ENCODE results near the gene STUM.

- no peak for TF ChIP-seq EZH2 (IDR thresholded peaks at IDR 0.05; ENCODE audit: low read depth, unreplicated experiment)
- no peak for TF ChIP-seq CTCF (conservative IDR thresholded peaks at IDR 0.05; ENCODE audit: low read depth in 2 of 2)
- TF ChIP-seq, protein P1, sequence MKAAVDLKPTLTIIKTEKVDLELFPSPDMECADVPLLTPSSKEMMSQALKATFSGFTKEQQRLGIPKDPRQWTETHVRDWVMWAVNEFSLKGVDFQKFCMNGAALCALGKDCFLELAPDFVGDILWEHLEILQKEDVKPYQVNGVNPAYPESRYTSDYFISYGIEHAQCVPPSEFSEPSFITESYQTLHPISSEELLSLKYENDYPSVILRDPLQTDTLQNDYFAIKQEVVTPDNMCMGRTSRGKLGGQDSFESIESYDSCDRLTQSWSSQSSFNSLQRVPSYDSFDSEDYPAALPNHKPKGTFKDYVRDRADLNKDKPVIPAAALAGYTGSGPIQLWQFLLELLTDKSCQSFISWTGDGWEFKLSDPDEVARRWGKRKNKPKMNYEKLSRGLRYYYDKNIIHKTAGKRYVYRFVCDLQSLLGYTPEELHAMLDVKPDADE (IDR thresholded peaks at IDR 0.05): no peak
- TF ChIP-seq POLR2AphosphoS5 (IDR thresholded peaks at IDR 0.05; ENCODE audit: low read depth): no peak
- TF ChIP-seq, protein P2, sequence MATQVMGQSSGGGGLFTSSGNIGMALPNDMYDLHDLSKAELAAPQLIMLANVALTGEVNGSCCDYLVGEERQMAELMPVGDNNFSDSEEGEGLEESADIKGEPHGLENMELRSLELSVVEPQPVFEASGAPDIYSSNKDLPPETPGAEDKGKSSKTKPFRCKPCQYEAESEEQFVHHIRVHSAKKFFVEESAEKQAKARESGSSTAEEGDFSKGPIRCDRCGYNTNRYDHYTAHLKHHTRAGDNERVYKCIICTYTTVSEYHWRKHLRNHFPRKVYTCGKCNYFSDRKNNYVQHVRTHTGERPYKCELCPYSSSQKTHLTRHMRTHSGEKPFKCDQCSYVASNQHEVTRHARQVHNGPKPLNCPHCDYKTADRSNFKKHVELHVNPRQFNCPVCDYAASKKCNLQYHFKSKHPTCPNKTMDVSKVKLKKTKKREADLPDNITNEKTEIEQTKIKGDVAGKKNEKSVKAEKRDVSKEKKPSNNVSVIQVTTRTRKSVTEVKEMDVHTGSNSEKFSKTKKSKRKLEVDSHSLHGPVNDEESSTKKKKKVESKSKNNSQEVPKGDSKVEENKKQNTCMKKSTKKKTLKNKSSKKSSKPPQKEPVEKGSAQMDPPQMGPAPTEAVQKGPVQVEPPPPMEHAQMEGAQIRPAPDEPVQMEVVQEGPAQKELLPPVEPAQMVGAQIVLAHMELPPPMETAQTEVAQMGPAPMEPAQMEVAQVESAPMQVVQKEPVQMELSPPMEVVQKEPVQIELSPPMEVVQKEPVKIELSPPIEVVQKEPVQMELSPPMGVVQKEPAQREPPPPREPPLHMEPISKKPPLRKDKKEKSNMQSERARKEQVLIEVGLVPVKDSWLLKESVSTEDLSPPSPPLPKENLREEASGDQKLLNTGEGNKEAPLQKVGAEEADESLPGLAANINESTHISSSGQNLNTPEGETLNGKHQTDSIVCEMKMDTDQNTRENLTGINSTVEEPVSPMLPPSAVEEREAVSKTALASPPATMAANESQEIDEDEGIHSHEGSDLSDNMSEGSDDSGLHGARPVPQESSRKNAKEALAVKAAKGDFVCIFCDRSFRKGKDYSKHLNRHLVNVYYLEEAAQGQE (IDR thresholded peaks at IDR 0.05; ENCODE audit: unreplicated experiment): no peak
- TF ChIP-seq EZH2phosphoT487 (IDR thresholded peaks at IDR 0.05; ENCODE audit: unreplicated experiment): no peak
- TF ChIP-seq ZNF331 (CRISPR knock-in tag; IDR thresholded peaks at IDR 0.05; ENCODE audit: low read depth): no peak
- TF ChIP-seq CREB1 (CRISPR knock-in tag; IDR thresholded peaks at IDR 0.05; ENCODE audit: low read depth): no peak
- no peak for TF ChIP-seq JUNB (IDR thresholded peaks at IDR 0.05; ENCODE audit: unreplicated experiment)
Measured at GRCh38 chr1:226657895-226658545, 109.5 kb downstream of the STUM start.
